Measurements from ENCODE around the gene CALM1.

The CALM1 gene

GRCh38 chr14:90429754-90430153, 32.9 kb downstream of the CALM1 start:
- no peak for TF ChIP-seq CTCF (IDR thresholded peaks at IDR 0.05; ENCODE audit: low read depth, low read length, missing control alignments)
- DNase-seq (ENCODE audit: extremely low read depth, low read depth): no peak
- no peak overlapping the region for H3K4me3 ChIP-seq (replicated peaks; ENCODE audit: low read depth, low read length)

GRCh38 chr14:90434370-90435020, 37.7 kb downstream of the CALM1 start:
- TF ChIP-seq CTCF (IDR thresholded peaks at IDR 0.05; ENCODE audit: low read depth, low read length, missing control alignments): no peak
- no peak overlapping the region for H3K4me3 ChIP-seq (replicated peaks; ENCODE audit: low read depth, low read length)
- no peak for DNase-seq (ENCODE audit: extremely low read depth, low read depth)

GRCh38 chr14:90438841-90439240, 42.0 kb downstream of the CALM1 start:
- no peak for TF ChIP-seq CTCF (IDR thresholded peaks at IDR 0.05; ENCODE audit: low read depth, low read length, missing control alignments)
- no peak overlapping the region for H3K4me3 ChIP-seq (replicated peaks; ENCODE audit: low read depth, low read length)
- DNase-seq (ENCODE audit: extremely low read depth, low read depth): no peak

- no peak for DNase-seq (ENCODE audit: extremely low read depth, low read depth)
- H3K4me3 ChIP-seq (replicated peaks; ENCODE audit: low read depth, low read length): no peak overlapping the region
- no peak for TF ChIP-seq CTCF (IDR thresholded peaks at IDR 0.05; ENCODE audit: low read depth, low read length, missing control alignments)
Measured at GRCh38 chr14:90440021-90440451, 43.2 kb downstream of the CALM1 start.

GRCh38 chr14:90440592-90440991, 43.8 kb downstream of the CALM1 start:
- DNase-seq (ENCODE audit: extremely low read depth, low read depth): no peak
- TF ChIP-seq CTCF (IDR thresholded peaks at IDR 0.05; ENCODE audit: low read depth, low read length, missing control alignments): no peak
- no peak overlapping the region for H3K4me3 ChIP-seq (replicated peaks; ENCODE audit: low read depth, low read length)

- no peak for TF ChIP-seq CTCF (IDR thresholded peaks at IDR 0.05; ENCODE audit: low read depth, low read length, missing control alignments)
- DNase-seq (ENCODE audit: extremely low read depth, low read depth): no peak
- H3K4me3 ChIP-seq (replicated peaks; ENCODE audit: low read depth, low read length): no peak overlapping the region
Measured at GRCh38 chr14:90442388-90442787, 45.6 kb downstream of the CALM1 start.

All from HFF-Myc (cell line).